Astrocyte of the cerebellum (primary cell): ENCODE data around the gene TENT4A.
A peak's percentile ranks its signal among the peaks of the same experiment; 100 is the strongest.

Experiments used
- DNase-seq: peaks from one replicate; pipeline ENCODE4 v3.0.0-alpha.2; 2011; ENCODE audit warnings: low read depth
- H3K4me3 ChIP-seq: 2 replicates; pipeline ENCODE4 v1.5.1; 2011; ENCODE audit warnings: mild to moderate bottlenecking, low read depth, low read length, moderate library complexity
- in situ Hi-C: cut with HindIII; loops from 2 replicates; pipeline ENCODE4 v1.10.0; 2017; ENCODE audit warnings: low sequenced_read_pairs
- TF ChIP-seq, protein P1 (sequence below): IDR thresholded peaks from 2 replicates; pipeline ENCODE4 v1.5.1; 2012; ENCODE audit warnings: low read length, low read depth, moderate library complexity, mild to moderate bottlenecking; ENCODE audit errors: missing control alignments

The TENT4A gene

DNA sequence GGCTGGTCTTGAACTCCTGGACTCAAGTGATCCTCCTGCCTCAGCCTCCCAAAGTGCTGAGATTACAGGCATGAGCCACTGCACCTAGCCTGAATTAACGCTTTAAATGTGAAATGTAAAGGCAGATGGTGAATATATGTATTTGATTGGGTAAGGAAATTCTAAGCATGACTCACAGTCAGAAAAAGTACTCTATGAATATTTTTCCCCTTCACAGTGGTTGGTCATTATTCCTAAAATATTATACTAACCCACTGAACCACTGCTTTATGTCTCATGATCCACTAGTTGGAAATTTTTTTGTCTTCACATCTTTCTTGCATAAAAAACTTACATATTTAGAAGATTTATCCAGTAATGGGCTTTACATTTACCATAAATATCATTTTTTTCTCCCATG, 14.5 kb upstream of the TENT4A start:
- H3K4me3 ChIP-seq, result no peak overlapping the region
- in situ Hi-C loops, result no loop called here
- no peak for DNase-seq
- TF ChIP-seq, protein P1, sequence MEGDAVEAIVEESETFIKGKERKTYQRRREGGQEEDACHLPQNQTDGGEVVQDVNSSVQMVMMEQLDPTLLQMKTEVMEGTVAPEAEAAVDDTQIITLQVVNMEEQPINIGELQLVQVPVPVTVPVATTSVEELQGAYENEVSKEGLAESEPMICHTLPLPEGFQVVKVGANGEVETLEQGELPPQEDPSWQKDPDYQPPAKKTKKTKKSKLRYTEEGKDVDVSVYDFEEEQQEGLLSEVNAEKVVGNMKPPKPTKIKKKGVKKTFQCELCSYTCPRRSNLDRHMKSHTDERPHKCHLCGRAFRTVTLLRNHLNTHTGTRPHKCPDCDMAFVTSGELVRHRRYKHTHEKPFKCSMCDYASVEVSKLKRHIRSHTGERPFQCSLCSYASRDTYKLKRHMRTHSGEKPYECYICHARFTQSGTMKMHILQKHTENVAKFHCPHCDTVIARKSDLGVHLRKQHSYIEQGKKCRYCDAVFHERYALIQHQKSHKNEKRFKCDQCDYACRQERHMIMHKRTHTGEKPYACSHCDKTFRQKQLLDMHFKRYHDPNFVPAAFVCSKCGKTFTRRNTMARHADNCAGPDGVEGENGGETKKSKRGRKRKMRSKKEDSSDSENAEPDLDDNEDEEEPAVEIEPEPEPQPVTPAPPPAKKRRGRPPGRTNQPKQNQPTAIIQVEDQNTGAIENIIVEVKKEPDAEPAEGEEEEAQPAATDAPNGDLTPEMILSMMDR, result no peak

DNA sequence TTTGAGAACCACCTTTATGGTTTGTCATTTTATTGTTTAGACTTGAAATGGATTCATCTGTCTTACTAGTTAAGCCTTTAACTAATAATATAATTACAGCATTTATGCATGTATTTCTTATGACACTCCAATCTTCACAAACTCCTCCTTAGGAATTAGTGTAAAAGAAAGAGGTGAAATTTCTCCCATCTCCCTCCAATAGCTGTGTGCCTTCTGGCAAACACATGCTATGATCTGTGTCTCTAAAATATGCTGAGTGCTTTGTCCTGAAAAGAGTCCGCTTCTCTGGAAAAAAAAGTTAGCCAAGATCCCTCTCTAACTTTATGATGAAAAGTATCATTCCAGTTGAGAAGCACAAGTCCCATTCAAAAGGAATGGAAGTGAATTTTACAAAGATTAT, 13.9 kb upstream of the TENT4A start:
- DNase-seq, result no peak
- TF ChIP-seq, protein P1, result no peak
- in situ Hi-C loops, result no loop called here
- no peak overlapping the region for H3K4me3 ChIP-seq

DNA sequence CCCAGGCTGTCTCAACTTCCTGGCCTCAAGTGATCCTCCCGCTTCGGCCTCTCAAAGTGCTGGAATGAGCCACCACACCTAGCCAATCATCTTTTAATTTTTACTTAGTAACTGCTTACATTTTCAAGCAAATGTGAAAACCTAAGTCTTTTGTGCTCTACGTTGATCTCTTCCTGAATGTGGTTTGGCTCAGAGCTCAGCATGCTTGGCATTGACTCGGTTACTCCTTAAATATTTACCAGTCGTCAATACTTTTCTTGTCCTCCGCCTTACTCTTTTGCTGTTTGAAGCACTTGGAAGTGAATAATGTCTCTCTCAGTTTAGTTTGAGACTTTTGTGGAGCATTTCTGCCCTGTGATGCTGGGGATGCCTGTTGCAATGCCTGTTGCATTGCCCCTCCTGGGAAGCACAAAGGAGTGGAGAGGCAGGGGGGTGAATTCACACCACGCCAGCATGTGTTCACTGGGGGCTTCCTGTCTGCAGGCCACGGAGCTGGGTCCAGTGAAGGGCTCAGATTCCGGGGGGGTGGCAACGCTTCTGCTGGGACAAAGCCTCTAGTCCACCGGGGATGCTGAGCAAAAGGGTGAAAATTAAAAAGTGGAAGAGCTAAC, 13.1 kb upstream of the TENT4A start:
- peak; percentile 44 for DNase-seq
- in situ Hi-C loops, result no loop called here
- TF ChIP-seq, protein P1, result no peak
- H3K4me3 ChIP-seq, result no peak overlapping the region

DNA sequence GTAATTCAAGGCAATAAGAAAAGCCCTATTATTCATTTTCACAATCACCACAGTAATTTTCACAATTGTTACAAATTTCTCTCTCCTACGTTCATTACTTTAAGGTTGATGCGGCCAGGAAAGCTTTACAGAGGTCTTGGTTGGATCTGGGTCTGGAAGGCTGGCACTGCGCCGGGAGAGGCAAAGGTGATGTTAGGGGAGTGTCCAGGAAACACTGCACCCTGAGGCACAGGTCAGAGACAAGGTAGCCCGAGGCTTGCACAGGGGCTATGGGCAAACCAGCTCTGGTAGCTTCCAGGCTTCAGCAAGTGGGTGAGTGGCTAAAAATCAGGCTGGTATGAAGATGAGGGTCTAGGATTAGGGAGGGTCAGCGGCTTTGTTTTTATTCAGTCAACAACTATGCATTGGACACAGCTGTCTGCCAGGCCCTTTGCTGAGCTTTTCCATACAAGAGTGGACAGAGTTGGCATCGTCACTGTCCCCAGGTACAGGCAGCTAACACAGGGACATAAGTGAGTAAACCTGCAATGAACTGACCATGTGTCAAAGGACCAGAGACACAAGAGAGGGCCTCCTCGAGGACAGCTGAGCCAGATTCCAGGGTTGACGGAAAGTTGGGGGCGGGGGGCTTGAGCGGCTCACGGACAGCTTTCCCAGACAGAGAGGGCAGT, 12.4 kb upstream of the TENT4A start:
- H3K4me3 ChIP-seq, result no peak overlapping the region
- TF ChIP-seq, protein P1, result no peak
- in situ Hi-C loops, result no loop called here
- DNase-seq, result no peak

DNA sequence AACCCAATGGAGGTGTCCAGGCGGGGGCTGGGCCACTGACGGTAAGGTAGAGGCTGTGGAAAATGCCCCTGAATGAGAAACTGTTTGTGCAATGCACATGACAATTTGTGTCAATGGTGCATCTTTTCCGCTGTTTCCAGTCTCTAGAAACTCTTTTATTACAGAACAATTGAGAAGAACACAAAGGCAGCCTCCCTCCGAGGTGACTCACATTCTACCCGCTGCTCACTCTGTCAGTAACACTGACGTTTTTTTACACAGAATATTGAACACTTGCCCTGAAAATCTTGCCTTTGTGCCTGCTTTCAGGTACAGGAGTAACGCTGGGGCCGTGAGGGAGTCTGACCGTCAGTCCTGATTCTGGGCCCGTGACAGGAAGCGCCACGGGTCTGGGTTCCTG, 11.7 kb upstream of the TENT4A start:
- TF ChIP-seq, protein P1, result no peak
- DNase-seq, result no peak
- in situ Hi-C loops, result no loop called here
- H3K4me3 ChIP-seq, result no peak overlapping the region

DNA sequence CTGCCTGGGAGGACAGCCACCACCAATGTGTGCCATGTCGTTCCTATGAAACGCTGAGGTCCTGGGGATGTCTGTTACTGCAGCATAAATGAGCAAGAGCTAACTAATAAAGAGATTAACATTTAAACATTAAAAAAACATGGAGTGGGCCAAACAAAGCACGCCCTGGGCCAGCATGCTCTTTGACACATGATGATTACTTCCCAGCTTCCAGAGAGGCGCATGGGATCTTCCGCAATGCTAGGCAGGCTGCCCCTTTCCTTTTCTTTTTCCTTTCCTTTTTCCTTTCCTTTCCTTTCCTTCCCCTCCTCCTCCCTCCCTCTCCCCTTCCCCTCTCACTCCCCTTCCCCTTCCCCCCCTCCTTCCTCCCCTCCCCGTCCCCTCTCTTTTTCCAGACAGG, 10.6 kb upstream of the TENT4A start:
- DNase-seq, result no peak
- in situ Hi-C loops, result no loop called here

More for the DNA sequence above, 10.6 kb upstream of the TENT4A start:
- H3K4me3 ChIP-seq, result no peak overlapping the region
- TF ChIP-seq, protein P1, result no peak
